ENCODE data around the gene OPRD1.
"Not testable (repeated sequence)": the region's sequence is repeated elsewhere in the genome, so short reads cannot be mapped to it uniquely, and the experiment has no call there.

The OPRD1 gene

DNA sequence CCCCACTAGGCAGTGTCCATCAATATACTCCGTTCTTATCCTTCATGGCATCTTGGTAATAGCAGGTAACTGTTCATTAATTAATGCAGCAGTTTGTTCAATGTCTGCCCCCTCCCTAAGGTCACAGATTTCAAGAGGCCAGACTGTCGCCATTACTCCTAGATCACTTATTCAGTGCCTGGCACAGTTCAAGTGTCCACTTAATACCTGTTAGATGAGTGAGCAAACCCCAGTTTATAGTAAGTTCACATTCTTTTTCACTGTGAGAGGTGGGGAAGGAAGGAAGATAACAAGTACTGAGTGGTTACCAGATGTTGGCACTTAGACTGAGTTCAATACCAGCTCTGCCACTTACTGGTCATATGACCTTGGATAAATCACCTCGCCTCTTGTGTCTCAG, 36.4 kb downstream of the OPRD1 start:
- no peak for DNase-seq

DNA sequence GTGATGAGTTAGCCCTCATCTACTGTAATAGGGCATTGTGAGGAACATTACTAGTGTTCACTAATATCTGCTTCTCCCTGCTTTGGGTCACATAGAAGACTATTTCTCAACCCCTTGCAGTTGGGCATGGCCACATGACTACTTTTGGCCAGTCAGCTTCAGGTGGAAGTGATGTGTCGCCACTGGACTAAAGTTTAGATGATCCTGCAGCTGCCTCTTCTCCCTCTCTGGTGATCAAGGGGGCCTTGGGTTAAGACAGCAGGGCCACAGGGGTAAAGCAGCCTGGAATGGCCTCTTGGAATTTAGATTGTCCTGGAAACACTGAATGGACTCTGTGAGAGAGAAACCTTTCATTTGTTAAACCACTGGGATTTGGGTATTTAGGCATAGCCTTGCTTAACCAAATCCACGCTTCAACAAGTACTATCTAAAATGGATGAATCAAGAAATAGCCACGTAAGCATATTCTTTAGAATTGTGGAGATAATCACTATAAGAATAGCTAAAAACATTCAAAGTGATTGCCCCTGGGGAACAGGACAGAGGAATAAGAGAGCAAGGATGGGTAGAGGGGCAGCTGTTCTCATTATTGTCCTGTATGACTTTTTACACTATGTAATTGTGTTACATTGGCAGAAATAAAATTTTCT, 41.2 kb downstream of the OPRD1 start:
- no peak for DNase-seq

DNA sequence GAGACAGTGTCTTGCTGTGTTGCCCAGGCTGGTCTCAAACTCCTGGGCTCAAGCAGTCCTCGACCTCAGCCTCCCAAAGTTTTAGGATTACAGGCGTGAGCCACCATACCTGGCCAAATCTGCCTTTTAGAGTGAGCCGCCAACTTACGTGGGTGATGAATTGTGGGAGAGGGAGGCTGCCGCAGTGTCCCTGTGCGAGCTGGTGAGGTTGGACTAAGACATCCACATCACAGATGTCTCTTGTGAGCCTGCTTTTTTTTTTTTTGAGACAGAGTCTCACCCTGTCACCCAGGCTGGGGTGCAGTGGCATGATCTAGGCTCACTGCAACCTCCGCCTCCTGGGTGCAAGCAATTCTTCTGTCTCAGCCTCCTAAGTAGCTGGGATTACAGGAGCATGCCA, 42.4 kb downstream of the OPRD1 start:
- DNase-seq, result not testable (repeated sequence)

DNA sequence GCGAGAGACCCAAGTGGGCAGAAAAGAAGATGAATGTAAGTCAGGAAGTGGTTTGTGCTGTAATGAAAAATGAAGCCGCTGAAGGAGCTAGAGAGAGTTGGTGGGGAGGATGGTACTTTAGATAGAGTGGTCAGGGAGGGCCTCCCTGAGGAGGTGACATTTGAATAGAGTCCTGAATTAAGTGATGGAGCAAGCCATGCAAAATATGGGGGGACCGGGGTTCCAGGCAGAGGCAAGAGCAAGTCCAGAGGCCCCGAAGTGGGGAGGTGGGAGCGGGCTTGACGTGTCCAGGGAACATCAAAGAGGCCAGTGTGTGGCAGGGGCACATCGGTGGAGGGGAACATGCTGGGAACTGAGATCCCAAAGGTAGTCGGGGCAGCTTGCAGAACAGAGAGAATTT, 43.1 kb downstream of the OPRD1 start:
- DNase-seq, result no peak

DNA sequence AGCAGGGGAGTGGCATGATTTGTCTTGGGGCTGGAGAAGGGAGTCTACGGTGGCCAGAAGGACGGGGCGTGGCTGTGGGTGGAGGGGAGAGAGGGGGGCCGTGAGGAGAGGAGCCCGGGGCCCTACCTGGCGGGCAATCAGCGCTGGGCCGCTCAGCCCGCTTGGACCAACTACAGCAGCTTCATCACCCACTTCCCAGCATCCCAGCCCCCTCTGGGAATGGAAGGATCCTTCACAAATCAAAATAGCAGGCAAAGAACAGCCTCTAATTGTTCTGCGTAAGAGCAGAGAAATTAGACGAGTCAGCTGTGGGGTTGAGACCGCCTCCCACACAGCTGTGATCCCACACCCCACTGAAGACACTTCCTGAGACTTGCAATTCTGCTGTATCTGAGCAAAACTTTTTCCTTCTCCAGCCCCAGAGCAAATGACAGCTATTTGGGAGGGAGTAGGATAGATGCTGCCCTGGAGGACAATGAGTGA, 43.5 kb downstream of the OPRD1 start:
- no peak for DNase-seq

DNA sequence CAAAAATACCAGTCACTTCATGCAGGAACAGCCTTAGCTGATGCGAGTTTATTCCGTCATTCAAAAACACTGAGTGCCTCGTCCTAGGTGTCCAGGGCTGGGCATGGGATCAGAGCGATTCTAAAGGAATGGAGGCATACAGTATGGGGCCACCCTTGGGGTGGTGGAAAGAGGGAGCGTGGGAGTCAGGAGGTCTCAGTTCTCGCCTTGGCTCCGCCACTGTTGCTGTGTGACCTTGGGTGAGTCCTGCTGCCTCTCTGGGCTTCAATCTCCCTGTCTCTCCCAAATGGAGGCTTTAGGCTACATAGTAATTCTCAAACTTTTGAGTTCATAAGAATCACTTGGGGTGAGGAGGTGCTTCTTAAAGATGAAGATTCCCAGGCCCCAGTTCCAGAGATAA, 44.0 kb downstream of the OPRD1 start:
- no peak for DNase-seq

DNA sequence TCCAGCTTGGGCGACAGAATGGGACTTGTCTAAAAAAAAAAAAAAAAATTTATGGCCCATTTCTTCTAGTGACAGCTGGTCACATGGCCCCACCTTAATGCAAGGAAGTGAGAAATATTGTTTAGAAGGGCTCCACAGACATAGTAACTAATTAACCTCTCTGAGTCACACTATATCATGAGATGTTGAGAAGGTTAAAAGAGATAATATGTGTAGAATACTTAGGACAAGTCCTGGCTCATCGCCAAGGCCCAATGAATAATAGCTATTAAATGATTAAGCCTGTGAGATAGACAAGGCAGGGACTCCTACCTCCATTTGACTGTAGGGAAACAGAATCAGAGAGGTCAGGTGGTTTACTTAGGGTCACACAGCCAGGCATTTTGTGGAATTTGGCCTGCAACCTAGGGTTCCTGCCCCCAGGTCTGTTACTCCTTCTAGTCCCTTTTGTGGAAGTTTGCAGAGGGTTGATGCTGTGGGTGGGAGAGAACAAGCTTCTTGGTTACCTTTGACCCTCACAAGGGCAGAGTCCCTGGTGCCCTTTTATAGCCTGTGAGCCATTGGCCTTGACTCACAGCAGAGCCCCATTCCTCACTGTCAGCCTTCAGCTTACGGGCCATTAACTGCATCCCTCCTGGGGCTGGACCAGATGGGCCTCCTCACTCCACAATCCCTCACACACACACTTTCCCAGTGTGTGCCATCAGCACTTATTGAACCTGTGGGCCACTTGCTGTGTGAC, 48.5 kb downstream of the OPRD1 start:
- no peak for DNase-seq

DNA sequence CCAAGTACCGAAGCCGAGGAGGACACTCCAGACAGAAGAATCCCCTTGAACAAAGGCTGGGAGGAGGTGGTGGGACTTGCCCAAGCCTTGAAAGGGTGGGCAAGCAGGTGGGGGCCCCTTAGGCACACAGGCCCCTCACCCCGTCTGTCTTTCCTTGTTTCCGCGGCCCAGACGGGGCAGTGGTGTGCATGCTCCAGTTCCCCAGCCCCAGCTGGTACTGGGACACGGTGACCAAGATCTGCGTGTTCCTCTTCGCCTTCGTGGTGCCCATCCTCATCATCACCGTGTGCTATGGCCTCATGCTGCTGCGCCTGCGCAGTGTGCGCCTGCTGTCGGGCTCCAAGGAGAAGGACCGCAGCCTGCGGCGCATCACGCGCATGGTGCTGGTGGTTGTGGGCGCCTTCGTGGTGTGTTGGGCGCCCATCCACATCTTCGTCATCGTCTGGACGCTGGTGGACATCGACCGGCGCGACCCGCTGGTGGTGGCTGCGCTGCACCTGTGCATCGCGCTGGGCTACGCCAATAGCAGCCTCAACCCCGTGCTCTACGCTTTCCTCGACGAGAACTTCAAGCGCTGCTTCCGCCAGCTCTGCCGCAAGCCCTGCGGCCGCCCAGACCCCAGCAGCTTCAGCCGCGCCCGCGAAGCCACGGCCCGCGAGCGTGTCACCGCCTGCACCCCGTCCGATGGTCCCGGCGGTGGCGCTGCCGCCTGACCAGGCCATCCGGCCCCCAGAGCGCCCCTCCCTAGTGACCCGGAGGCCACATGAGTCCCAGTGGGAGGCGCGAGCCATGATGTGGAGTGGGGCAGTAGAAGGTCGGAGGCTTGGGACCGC, 50.8 kb downstream of the OPRD1 start:
- no peak for DNase-seq

DNA sequence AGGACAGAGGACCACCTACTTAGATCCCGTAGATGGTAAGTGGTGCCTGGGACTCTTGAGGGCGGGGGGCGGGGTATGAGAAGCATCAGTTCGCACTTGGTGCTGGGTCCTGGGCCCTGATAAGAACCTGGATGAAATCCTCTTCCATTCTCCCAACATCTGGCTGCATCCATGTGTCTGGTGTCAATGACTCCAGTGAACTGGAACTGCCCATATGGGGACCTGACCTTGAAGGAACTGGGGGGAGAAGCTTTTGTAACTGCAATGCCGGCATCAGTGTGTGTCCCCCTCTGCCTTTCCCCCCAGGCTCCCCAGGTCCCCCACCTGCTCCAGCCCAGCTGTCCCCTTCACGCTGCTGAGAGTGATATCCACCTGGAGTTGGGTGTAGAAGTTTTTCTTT, 52.7 kb downstream of the OPRD1 start:
- DNase-seq, result no peak

DNA sequence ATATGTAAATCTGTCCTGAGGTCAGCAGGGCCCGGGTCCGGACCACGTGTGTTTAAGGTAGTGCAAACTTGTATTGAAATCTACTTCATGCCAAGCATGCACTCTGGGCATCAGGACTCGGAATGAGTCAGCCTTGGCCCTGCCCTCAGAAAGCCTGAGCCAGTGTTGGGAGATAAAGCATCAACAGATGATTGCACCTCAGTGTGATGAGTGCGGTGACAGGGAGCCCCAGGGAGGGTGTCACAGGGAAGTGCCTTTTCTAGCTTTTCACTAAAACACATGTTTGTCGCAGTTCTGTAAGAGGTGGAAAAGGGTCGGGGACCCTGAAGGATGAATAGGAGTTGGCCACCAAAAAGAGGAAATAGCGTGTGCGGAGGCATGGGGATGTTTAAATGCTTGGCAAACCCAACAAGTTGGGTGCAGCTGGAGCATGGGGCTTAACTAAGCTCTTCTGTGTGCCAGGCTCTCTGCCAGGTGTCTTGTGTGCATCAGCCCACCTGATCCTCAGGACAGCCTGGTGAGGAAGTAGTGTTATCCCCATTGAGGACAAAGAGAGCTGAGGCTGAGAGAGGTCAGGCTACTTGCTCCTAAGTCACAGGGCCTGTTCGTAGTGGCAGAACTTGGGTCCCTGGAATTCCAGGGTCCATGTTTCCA, 54.2 kb downstream of the OPRD1 start:
- DNase-seq, result no peak

DNA sequence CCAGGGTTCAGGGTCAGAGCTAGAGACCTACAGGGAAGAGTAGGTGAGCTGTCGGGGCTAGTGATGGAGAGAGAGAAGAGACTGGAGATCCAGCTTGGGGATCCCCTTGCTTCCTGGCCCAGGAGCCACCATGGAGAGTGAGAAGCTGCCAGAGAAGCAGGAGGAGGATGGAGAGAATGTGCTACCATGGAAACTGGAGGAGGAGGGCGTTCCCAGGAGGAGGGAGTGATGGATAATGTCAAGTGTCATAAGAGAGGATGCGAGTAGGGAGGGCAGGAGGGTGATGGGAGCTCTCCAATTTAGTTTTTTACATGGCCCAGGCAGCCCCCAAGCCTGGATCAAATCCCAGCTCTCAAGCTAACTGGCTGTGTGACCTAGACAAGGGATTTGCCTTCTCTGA, 55.9 kb downstream of the OPRD1 start:
- DNase-seq, result no peak

DNA sequence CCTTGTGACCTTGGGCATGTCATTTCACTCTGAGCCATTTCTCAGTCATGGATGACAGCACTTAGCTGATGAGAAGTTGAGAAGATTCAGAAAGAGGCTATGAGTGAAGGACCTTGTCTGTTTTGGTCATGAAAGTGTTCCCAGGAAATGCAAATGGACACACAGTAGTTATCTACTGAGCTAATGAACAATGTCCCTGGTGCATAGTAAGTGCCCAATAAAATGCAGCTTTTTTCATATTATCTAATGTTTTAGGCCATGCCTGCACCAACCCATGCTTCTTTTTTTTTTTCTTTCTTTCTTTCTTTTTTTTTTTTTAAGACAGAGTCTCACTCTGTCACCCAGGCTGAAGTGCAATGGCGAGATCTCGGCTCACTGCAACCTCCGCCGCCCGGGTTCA, 58.0 kb downstream of the OPRD1 start:
- DNase-seq, result no peak

DNA sequence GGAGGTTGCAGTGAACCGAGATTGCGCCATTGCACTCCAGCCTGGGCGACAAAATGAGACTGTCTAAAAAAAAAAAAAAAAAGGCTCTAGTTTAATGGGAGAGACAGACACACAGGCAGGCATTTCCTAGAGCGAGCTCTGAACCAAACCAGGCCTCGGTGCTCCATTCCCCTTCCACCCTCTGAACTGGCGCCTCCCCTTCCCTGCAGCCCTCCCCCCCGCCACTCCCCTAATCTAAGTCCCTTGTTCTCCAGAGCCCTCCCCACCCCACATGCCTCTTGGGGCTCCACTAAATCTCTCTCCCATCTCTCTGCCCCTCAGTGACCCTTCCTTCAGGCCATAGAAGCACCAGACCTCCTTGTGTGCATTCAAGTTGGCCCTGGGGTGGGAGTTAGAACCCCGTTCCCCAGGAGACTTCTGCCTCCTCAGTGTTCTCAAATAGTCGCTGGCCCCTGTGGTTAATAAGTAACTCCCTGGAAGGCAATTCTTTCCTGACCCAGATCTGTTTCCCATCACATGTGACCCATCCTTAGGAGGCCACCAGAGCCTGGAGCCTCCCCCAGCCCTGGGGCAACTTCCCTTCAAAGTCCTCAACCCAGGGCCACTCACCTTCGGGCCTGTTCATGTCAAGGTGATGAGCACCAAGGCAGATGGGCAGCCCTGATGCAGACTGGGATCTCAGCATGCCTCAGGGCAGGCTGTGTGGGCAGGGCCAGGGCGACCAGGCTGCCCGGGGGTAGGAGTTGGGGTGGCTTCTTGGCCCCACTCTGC, 59.8 kb downstream of the OPRD1 start:
- no peak for DNase-seq

DNA sequence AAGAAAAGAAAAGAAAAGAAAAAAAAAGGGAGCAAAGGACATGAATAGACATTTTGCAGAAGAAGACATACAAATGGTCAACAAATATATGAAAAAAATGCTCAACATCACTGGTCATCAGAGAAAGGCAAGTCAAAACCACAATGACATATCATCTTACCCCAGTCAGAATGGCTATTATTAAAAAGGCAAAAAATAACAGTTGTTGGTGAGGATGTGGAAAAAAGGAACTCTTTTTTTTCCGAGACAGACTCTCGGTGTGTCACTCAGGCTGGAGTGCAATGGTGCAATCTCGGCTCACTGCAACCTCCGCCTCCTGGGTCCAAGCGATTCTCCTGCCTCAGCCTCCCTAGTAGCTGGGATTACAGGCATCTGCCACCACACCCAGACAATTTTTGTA, 63.2 kb downstream of the OPRD1 start:
- DNase-seq, result not testable (repeated sequence)

DNA sequence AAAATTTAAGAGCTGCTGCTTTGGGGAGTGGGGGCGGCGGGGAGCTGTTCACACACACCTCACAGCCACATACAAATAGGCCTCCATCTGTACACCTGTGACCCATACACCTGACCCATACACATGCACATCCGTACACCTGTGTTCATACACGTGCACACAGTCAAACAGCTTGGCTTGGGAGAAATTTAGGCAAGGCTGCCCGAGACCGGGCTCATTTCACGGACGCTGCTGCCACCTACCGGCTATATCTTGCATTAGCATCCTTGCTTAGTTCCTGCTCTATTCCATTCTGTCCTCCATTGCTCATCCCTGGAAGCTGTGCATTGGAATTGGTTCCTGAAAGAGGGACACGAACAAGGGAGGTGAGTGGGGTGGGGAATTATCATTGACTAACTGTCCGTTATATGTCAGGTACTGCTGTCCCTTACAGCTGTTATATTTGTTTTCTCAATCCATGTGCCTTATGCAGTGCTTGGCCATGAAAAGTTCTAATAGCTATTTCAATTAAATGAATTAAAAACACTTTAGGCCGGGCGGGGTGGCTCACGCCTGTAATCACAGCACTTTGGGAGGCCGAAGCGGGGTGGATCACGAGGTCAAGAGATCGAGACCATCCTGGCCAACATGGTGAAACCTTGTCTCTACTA, 65.3 kb downstream of the OPRD1 start:
- DNase-seq, result peak; percentile 82

DNA sequence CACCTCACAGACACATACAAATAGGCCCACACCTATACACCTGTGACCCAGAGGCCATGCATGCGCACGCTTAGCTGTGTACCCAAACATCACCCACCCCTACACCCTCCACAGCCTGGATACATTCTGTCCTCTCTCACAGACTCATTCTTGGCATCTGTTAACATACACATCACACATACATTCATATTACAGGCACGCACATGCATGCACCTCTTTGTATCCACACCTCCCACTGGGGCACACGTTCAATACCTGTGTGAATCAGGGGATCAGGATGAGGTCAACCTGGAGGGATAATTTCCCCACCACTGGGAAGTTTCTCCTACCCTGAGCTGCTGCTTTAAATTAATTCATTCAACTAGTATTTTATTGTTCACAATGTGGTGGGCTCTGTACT, 66.8 kb downstream of the OPRD1 start:
- DNase-seq, result no peak

DNA sequence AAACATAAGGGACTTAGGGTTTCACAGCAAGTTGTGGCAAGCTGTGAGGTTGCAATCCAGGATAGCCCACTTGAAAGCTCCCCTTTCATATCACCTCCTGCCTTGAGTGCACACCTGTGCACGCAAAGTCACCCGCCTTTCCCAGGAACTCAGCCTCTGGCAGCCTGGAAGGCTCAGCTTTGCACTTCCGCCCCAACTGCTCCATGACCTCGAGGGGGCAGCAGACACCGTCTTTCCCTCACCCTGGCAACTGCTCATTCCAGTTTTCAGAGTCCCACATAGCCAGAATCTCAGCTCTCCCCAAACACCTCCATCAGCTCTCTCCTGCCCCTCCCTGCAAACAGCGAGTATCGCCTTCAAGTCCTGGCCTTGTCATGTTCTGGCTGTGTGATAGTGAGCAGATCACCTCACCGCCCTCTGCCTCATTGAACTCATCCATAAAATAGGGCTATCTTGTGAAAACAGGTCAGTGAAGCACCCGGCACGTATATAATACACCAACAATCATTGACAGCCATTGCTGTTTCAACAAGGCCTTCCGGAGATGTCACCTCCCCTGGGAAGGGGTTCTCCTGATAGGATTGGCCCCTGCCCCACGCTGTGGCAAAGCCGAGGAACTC, 70.1 kb downstream of the OPRD1 start:
- peak; percentile 88 for DNase-seq

DNA sequence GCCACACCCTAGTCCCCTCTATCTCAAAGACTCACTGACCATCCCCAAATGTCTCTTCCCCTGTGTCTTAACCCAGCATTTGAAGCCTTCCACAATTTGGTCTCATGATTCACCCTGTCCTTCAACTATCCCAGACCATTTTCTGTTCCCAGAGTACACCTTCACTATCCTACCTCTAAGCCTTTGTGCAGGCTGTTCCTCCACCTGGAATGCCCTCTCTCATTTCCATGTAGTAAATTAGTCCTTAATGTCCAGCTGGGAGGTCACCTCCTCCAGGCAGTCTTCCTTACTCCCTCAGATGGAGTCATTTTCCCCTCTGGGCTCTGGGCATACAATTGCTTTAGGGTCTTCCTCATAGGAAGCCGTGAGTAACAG, 71.3 kb downstream of the OPRD1 start:
- DNase-seq, result no peak

DNA sequence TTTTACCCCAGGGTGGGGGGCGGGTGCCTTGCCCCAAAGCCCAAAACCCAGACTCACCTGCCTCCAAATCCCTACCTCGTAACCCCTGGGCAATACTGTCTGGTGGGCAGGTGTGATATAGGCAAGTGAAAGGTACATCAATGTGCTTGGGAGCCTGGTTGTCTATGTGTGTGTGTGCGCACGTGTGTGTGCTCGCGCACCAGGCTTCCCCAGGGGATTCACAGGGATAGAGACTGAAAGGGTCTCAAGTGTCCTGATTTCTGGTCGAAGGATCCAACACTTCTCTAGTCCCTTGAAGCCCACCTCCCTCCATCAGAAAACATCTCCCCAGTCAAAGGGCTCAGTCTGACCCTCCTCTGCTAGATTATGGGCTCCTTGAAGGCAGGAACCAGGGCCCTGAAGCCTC, 73.5 kb downstream of the OPRD1 start:
- no peak for DNase-seq

DNA sequence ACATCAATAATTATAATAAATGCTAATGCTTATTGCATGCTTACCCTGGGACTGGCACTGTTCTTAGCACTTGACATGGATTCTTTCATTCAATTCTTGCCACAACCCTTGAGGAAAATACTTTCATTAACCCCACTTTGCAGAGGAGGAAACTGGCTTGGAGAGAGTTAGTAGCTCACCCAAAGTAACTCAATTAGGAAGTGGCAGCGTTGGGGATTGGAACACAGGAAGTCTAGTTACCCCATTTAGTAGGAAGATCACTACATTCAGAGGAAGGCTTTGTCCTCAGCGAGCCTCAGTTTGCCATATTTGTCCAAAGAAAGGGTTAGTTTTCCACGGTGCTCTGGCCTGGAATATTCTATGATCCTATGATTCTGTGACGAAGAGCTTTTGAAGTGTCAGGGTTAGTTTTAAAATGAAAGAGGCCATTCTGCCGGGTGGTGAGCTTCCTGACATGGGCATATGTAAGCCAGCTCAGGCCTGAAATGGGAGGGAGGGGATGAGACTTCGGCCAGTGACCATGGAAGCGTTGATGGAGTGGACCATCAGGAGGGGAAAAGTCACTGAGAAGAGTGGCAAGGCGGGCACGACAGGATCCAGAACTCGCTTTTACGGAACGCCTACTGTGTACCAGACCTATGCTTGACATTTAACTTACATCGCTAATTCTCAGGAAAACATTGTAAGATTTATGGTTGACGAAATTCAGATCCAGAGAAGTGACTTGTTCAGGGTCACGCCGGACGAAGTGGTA, 74.2 kb downstream of the OPRD1 start:
- DNase-seq, result no peak

Data from stimulated activated CD4-positive, alpha-beta T cell treated with anti-CD3 and anti-CD28 coated beads, Interleukin-15, amount 100 ng/mL, for 24 hours (primary cell).